K562 (cell line): ENCODE data around the gene PELI1. TPM values are rescaled to one million over a fixed set of nuclear protein-coding genes. Genes with fewer than 3 reads are reported as not detected.

ENCODE experiments used
- ATAC-seq: fragments of 200-7000 bp; cut with Tn5 transposase; 3 replicates; pipeline ENCODE4 v1.9.1; 2020; ENCODE audit warnings: moderate library complexity
- BruUV-seq: library from RNA; stranded (reverse); fragments of 400-500 nt; replicated peaks from 2 replicates; lab custom pipeline; 2021; lab: Mats Ljungman, UMichigan
- CTCF ChIA-PET: fragments of 300-600 bp; formaldehyde crosslinking; extraction: SDS; loops from one replicate; lab custom pipeline; 2021; ENCODE audit warnings: low intra/inter-chr PET ratio; lab: Yijun Ruan, JAX
- POLR2A ChIA-PET: fragments of 300-600, 350-650 bp; sonication (Branson Sonifier 250); formaldehyde crosslinking; extraction: SDS; loops from one replicate; lab custom pipeline; 2021; ENCODE audit warnings: antibody characterized with exemption, inconsistent platforms; lab: Yijun Ruan, JAX
- DNase-seq, 4 experiments: peaks; one replicate each; pipeline versions ENCODE4 v3.0.0 to v3.0.0-alpha.2; 2011 to 2018; ENCODE audit warnings: low spot score in 3 of 4, mixed read lengths in 3 of 4; ENCODE audit errors: extremely low read depth in 1 of 4
- FAIRE-seq: peaks from 2 replicates; lab custom pipeline; 2011; peaks lifted over from hg19 to GRCh38; lab: Jason Lieb, UNC
- H2AFZ ChIP-seq: 2 replicates; pipeline ENCODE4 v1.6.0; 2011; ENCODE audit warnings: low read depth, low read length, control low read depth, inconsistent platforms
- H3K27ac ChIP-seq: fragments of 200-600 bp; 3 replicates; pipeline ENCODE4 v1.8.0; 2011; ENCODE audit warnings: low read depth, mild to moderate bottlenecking, control low read depth, inconsistent platforms, low read length, moderate library complexity, mixed read lengths; ENCODE audit errors: extremely low read depth
- H3K27me3 ChIP-seq, 2 experiments: fragments of 300-600 bp in 1 of 2; 2 replicates in 1 of 2; 3 replicates in 1 of 2; pipeline versions ENCODE4 v1.6.0 to v1.8.0; 2011; ENCODE audit warnings: inconsistent platforms in 2 of 2, low read length in 2 of 2, mild to moderate bottlenecking in 1 of 2, mixed read lengths in 1 of 2, moderate library complexity in 1 of 2; ENCODE audit not compliant: control insufficient read depth in 2 of 2, insufficient read depth in 2 of 2
- H3K36me3 ChIP-seq: fragments of 300-600 bp; 3 replicates; pipeline ENCODE4 v1.8.0; 2011; ENCODE audit warnings: mild to moderate bottlenecking, low read length, inconsistent platforms; ENCODE audit not compliant: control insufficient read depth, insufficient read depth
- H3K4me1 ChIP-seq, 2 experiments: fragments of 200-600 bp in 1 of 2; replicated peaks in 1 of 2; 2 replicates in 1 of 2; 3 replicates in 1 of 2; pipeline versions ENCODE4 v1.5.1 to v1.8.0; 2011; ENCODE audit warnings: inconsistent platforms in 2 of 2, low read length in 2 of 2, mild to moderate bottlenecking in 1 of 2, mixed read lengths in 1 of 2, moderate library complexity in 1 of 2; ENCODE audit not compliant: control insufficient read depth in 2 of 2, insufficient read depth in 2 of 2
- H3K4me2 ChIP-seq: 2 replicates; pipeline ENCODE4 v1.6.1; 2011; ENCODE audit warnings: low read length, control low read depth, inconsistent platforms, mixed read lengths; ENCODE audit not compliant: insufficient read depth
- H3K4me3 ChIP-seq: fragments of 200-600 bp; sonication (generic), shearing (Covaris generic); 2 replicates; pipeline ENCODE4 v1.5.1; 2016; ENCODE audit warnings: control low read depth, inconsistent platforms
- H3K79me2 ChIP-seq: fragments of 200-600 bp; 3 replicates; pipeline ENCODE4 v1.8.0; 2011; ENCODE audit warnings: low read length, inconsistent platforms; ENCODE audit not compliant: control insufficient read depth, insufficient read depth
- H3K9ac ChIP-seq, 2 experiments: 2 replicates each; pipeline versions ENCODE4 v1.6.0 to v1.6.1; 2011; ENCODE audit warnings: low read depth in 2 of 2, low read length in 2 of 2, control low read depth in 1 of 2, inconsistent platforms in 1 of 2, mild to moderate bottlenecking in 1 of 2, mixed read lengths in 1 of 2; ENCODE audit not compliant: insufficient read depth in 1 of 2
- H3K9me1 ChIP-seq: one replicate; pipeline ENCODE4 v1.6.0; 2011; ENCODE audit warnings: inconsistent platforms, mild to moderate bottlenecking, low read length, moderate library complexity; ENCODE audit not compliant: control insufficient read depth, insufficient read depth
- H3K9me3 ChIP-seq: replicated peaks from 2 replicates; pipeline ENCODE4 v1.5.1; 2011; ENCODE audit warnings: low read depth, low read length, inconsistent platforms; ENCODE audit not compliant: control insufficient read depth, insufficient read depth
- H4K20me1 ChIP-seq: replicated peaks from 2 replicates; pipeline ENCODE4 v1.6.1; 2011; ENCODE audit warnings: low read length, inconsistent platforms, mixed read lengths; ENCODE audit not compliant: control insufficient read depth, insufficient read depth
- ATF7 ChIP-seq: fragments of 450-650 bp; IDR thresholded peaks from 2 replicates; pipeline ENCODE4 v1.7.1; 2014; ENCODE audit warnings: mild to moderate bottlenecking, moderate library complexity
- CXXC5 ChIP-seq: fragments of 250-450 bp; sonication (Bioruptor Pico); IDR thresholded peaks from 2 replicates; pipeline ENCODE4 v1.8.0; 2022; ENCODE audit warnings: inconsistent platforms, mild to moderate bottlenecking, moderate library complexity
- HOXB6 ChIP-seq: fragments of 250-450 bp; sonication (Bioruptor Pico); IDR thresholded peaks from 2 replicates; pipeline ENCODE4 v1.5.1; 2022; ENCODE audit warnings: mild to moderate bottlenecking, borderline replicate concordance
- MCM7 ChIP-seq, 2 experiments: fragments of 450-650 bp; IDR thresholded peaks; 2 replicates each; pipeline ENCODE4 v1.6.1; 2016 to 2018
- PPARD ChIP-seq: fragments of 250-450 bp; sonication (Bioruptor Pico); IDR thresholded peaks from 2 replicates; pipeline ENCODE4 v1.8.0; 2022; ENCODE audit warnings: inconsistent platforms, mild to moderate bottlenecking, moderate library complexity
- PRPF4 ChIP-seq: fragments of 200-400 bp; formaldehyde crosslinking; IDR thresholded peaks from one replicate; pipeline ENCODE4 v1.6.1; 2017; ENCODE audit warnings: low read length, low read depth, mild to moderate bottlenecking; ENCODE audit not compliant: insufficient read depth, poor library complexity, severe bottlenecking
- RB1 ChIP-seq: fragments of 450-650 bp; IDR thresholded peaks from 2 replicates; pipeline ENCODE4 v1.6.1; 2017; ENCODE audit warnings: low read depth, mild to moderate bottlenecking
- ZNF217 ChIP-seq: sonication (generic); formaldehyde crosslinking; IDR thresholded peaks from 2 replicates; pipeline ENCODE4 v1.8.0; 2022; ENCODE audit warnings: mild to moderate bottlenecking, missing genetic modification reagents
- ZNF224 ChIP-seq: sonication (generic); formaldehyde crosslinking; IDR thresholded peaks from 2 replicates; pipeline ENCODE4 v1.8.0; 2022; ENCODE audit warnings: mild to moderate bottlenecking, missing genetic modification reagents
- ZNF699 ChIP-seq: fragments of 250-450 bp; sonication (Bioruptor Pico); IDR thresholded peaks from 2 replicates; pipeline ENCODE4 v1.8.0; 2021; ENCODE audit warnings: mild to moderate bottlenecking, moderate library complexity; ENCODE audit not compliant: insufficient replicate concordance
- WGBS: fragments of 100-300 bp; shearing (Covaris generic); methylation state at CpG from one replicate; pipeline ENCODE4 v1.1.6; 2016; ENCODE audit warnings: low coverage, mixed read lengths; ENCODE audit not compliant: insufficient coverage; ENCODE audit errors: missing lambda C conversion rate; 5-methylcytosine and 5-hydroxymethylcytosine counted together
- in situ Hi-C: fragments of 300-500 bp; cut with MboI; formaldehyde crosslinking; loops from 4 replicates; pipeline ENCODE4 v1.15.0; 2018; ENCODE audit warnings: inconsistent platforms, mixed read lengths
- intact Hi-C: fragments of 100-400 bp; cut with micrococcal nuclease; formaldehyde crosslinking; loops from 2 replicates; pipeline ENCODE4 v1.14.2; 2022
- polyA plus RNA-seq, 8 experiments: library from polyadenylated mRNA; depleted of rRNA in 4 of 8; stranded (reverse) in 5 of 8; unstranded in 3 of 8; fragments of >200 nt; fragmentation: Nextera tagmentation in 2 of 8; fragmentation: Illumina TruSeq in 1 of 8; extraction: Ambion mirVana in 2 of 8; extraction: Trizol in 1 of 8; gene quantifications; 2 replicates each; pipeline versions ENCODE4 v1.2.1 to v1.2.3, GENCODE V29; 2011 to 2014; ENCODE audit warnings: inconsistent platforms in 1 of 8, missing spikeins in 1 of 8
- total RNA-seq, 7 experiments: library from RNA; depleted of rRNA in 6 of 7; stranded (reverse); fragments of >200 nt in 6 of 7; fragmentation: Illumina TruSeq in 2 of 7; extraction: Trizol in 2 of 7; gene quantifications; 2 replicates each; pipeline versions ENCODE4 v1.2.1 to v1.2.3, GENCODE V29; 2011 to 2021; ENCODE audit warnings: low replicate concordance in 1 of 7

PELI1 gene
- total and polyA plus RNA-seq, 9 of the 15 experiments (the other 6 are each of a cell fraction or from before 2014, with no cell fraction given) = 3.3 to 19.2 (median 12.5) TPM

DNA sequence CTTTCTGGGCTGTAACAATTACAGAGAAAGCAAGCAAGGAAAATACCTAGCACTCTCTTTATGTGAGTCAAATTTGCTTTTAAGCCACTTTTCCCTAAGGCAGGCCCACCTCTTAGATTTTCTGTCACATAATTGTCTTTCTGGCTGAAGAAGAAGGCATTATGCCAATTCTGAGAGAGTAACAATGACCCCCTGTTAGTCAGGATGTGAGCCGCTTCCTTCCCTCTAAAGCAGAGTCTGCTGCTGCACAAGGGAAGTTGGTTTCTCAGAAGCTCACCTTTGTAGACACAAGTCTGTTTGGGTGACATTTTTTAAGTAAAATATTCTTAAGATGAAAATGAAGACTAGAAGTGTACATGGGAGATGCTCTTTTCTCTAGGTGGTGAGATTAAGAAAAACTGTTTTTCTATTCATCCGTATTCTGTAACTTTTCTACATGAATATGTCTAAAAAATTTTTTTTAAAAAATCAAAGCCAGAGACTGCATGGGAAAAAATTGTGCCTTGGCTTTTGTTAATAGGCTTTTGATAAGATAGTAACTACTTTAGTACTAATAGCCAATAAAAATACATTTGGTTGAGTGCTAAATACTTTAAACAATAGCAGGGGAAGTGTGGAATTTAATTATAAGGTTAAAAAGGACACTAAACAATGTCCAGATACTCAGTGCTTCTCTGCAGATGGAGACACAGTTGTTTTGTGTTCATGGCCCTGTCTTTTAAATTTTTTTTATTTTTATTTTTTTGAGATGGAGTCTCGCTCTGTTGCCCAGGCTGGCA lies 91.6 kb downstream of the PELI1 start:
- in situ Hi-C loops (loop anchor here (10.0 kb wide), 2 partner anchors 272 to 432 kb away; no protein-coding TSS in a partner anchor), intact Hi-C loops (loop anchor here (5.0 kb wide), 1 partner anchor 90 kb away; the partner anchor contains the start of gene PELI1)
- Histone ChIP-seq H3K4me1 (no peaks in the 10 kb centered on the region), H3K36me3 (no peaks in the 10 kb centered on the region), H3K4me3 (no peak overlapping the region), H3K79me2 (no peaks in the 10 kb centered on the region), H2AFZ (no peak overlapping the region), H3K9me3 (no peaks in the 10 kb centered on the region), H3K9ac (no peak overlapping the region), H3K27me3 (no peaks in the 10 kb centered on the region; a peak in 1 of 5 replicates), H3K27ac (no peak overlapping the region), H3K4me2 (no peak overlapping the region), H4K20me1 (no peaks in the 10 kb centered on the region), H3K9me1 (no peaks in the 10 kb centered on the region)
- ChIA-PET POLR2A (interaction anchor here (0.7 to 1.0 kb wide), 2 partner anchors 10 to 83 kb away, joined by 3 read pairs; no protein-coding TSS in a partner anchor), CTCF (interaction anchor here (1.2 kb wide), 1 partner anchor 510 kb away, joined by 3 read pairs; no protein-coding TSS in a partner anchor)
- TF ChIP-seq MCM7 (IDR thresholded peaks at IDR 0.05) (no peak), HOXB6 (CRISPR knock-in tag) (no peak), ZNF699 (CRISPR knock-in tag) (no peak), ZNF217 (CRISPR knock-in tag) (no peak), RB1 (no peak), PRPF4 (no peak), ATF7 (no peak), CXXC5 (CRISPR knock-in tag) (no peak), PPARD (CRISPR knock-in tag) (no peak), ZNF224 (CRISPR knock-in tag) (no peak)
- ATAC-seq = no peak
- BruUV-seq = no TSS peak
- WGBS = 73% methylated on average over 3 of the region's 3 CpGs
- no peak for FAIRE-seq
- no peak for DNase-seq
